ENCODE measurements around the gene CSNK1E. TPM values are rescaled to one million over a fixed set of nuclear protein-coding genes. Genes with fewer than 3 reads are reported as not detected.
"Not testable (repeated sequence)": the region's sequence is repeated elsewhere in the genome, so short reads cannot be mapped to it uniquely, and the experiment has no call there.

The CSNK1E gene
- total and polyA plus RNA-seq, 2 experiments from 2014 or later, result 85.8 to 123 TPM

- Histone ChIP-seq H3K36me3 (replicated peaks; ENCODE audit: insufficient read depth, low read depth) (no peaks in the 10 kb centered on the region), H2AFZ (no peak overlapping the region), H3K4me2 (no peak overlapping the region), H3K27me3 (no peaks in the 10 kb centered on the region), H3K4me1 (ENCODE audit: insufficient read depth) (no peaks in the 10 kb centered on the region), H3K27ac (no peak overlapping the region), H4K20me1 (ENCODE audit: insufficient read depth, poor library complexity, severe bottlenecking) (no peaks in the 10 kb centered on the region), H3K4me3 (no peak overlapping the region), H3K9me3 (ENCODE audit: low read depth) (no peaks in the 10 kb centered on the region), H3K79me2 (no peaks in the 10 kb centered on the region), H3K9me2 (replicated peaks; ENCODE audit: insufficient read depth) (no peaks in the 10 kb centered on the region)
- WGBS (ENCODE audit: low lambda C conversion rate, missing lambda C conversion rate), result 70% methylated on average over 15 of the region's 15 CpGs
- no peak for TF ChIP-seq EZH2 (IDR thresholded peaks at IDR 0.05; ENCODE audit: borderline replicate concordance)
- no peak for TF ChIP-seq EZH2phosphoT487 (IDR thresholded peaks at IDR 0.05; ENCODE audit: low read depth, severe bottlenecking, unreplicated experiment)
- TF ChIP-seq CTCF (IDR thresholded peaks at IDR 0.05; ENCODE audit: poor library complexity), result no peak
- DNase-seq (ENCODE audit: low spot score), result no peak
Observed at GRCh38 chr22:38347181-38347943, 30.1 kb upstream of the CSNK1E start.

DNA sequence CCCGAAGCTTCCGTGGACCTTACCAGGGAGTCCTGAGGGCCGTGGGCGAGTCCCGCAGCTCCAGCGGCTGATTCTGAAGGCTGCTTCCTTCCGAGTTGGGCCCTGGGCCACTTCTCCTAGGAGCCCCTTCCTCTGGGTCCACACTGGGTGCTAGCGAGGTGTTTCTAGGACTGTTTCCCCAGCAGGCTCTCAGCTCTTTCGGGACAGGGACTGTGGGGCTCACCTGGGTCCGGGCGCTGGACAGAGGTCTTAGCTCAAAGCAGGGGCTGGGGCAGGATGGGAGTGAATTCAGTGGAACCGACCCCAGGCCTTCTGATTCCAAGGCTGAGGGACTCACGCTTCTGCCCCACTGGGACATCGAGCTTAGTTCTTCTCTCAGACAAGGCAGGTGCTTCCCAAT lies 29.3 kb upstream of the CSNK1E start:
- 87% methylated on average over 14 of the region's 14 CpGs for WGBS (ENCODE audit: low lambda C conversion rate, missing lambda C conversion rate)
- no peak for DNase-seq (ENCODE audit: low spot score)
- H3K9me3 ChIP-seq (ENCODE audit: low read depth), result no peaks in the 10 kb centered on the region

GRCh38 chr22:38345782-38346181 lies 28.5 kb upstream of the CSNK1E start:
- no peak overlapping the region for H2AFZ ChIP-seq
- H3K79me2 ChIP-seq, result no peaks in the 10 kb centered on the region
- no peaks in the 10 kb centered on the region for H3K27me3 ChIP-seq
- no peak for DNase-seq (ENCODE audit: low spot score)
- H3K4me1 ChIP-seq (ENCODE audit: insufficient read depth), result no peaks in the 10 kb centered on the region
- no peak overlapping the region for H3K4me3 ChIP-seq
- H3K36me3 ChIP-seq (replicated peaks; ENCODE audit: insufficient read depth, low read depth), result no peaks in the 10 kb centered on the region
- H3K4me2 ChIP-seq, result no peak overlapping the region
- over 99% methylated on average over 6 of the region's 6 CpGs for WGBS (ENCODE audit: low lambda C conversion rate, missing lambda C conversion rate)
- no peak overlapping the region for H3K27ac ChIP-seq
- no peak for TF ChIP-seq EZH2 (IDR thresholded peaks at IDR 0.05; ENCODE audit: borderline replicate concordance)
- TF ChIP-seq CTCF (IDR thresholded peaks at IDR 0.05; ENCODE audit: poor library complexity), result no peak
- no peak for TF ChIP-seq EZH2phosphoT487 (IDR thresholded peaks at IDR 0.05; ENCODE audit: low read depth, severe bottlenecking, unreplicated experiment)
- no peaks in the 10 kb centered on the region for H3K9me3 ChIP-seq (ENCODE audit: low read depth)
- no peaks in the 10 kb centered on the region for H3K9me2 ChIP-seq (replicated peaks; ENCODE audit: insufficient read depth)
- no peaks in the 10 kb centered on the region for H4K20me1 ChIP-seq (ENCODE audit: insufficient read depth, poor library complexity, severe bottlenecking)

More for the DNA sequence above, 29.3 kb upstream of the CSNK1E start:
- TF ChIP-seq EZH2 (IDR thresholded peaks at IDR 0.05; ENCODE audit: borderline replicate concordance) (no peak), CTCF (IDR thresholded peaks at IDR 0.05; ENCODE audit: poor library complexity) (no peak), EZH2phosphoT487 (IDR thresholded peaks at IDR 0.05; ENCODE audit: low read depth, severe bottlenecking, unreplicated experiment) (no peak)
- Histone ChIP-seq H3K4me3 (no peak overlapping the region), H3K4me1 (ENCODE audit: insufficient read depth) (no peaks in the 10 kb centered on the region), H4K20me1 (ENCODE audit: insufficient read depth, poor library complexity, severe bottlenecking) (no peaks in the 10 kb centered on the region), H3K4me2 (no peak overlapping the region), H3K27ac (no peak overlapping the region), H3K79me2 (no peaks in the 10 kb centered on the region), H2AFZ (no peak overlapping the region), H3K36me3 (replicated peaks; ENCODE audit: insufficient read depth, low read depth) (no peaks in the 10 kb centered on the region), H3K9me2 (replicated peaks; ENCODE audit: insufficient read depth) (no peaks in the 10 kb centered on the region), H3K27me3 (no peaks in the 10 kb centered on the region)

- H3K4me2 ChIP-seq; DNase-seq (ENCODE audit: low spot score); H3K36me3 ChIP-seq (replicated peaks; ENCODE audit: insufficient read depth, low read depth); H3K27ac ChIP-seq; H3K27me3 ChIP-seq; H3K9me2 ChIP-seq (replicated peaks; ENCODE audit: insufficient read depth); H3K4me1 ChIP-seq (ENCODE audit: insufficient read depth); H2AFZ ChIP-seq; H3K4me3 ChIP-seq; H3K79me2 ChIP-seq; H4K20me1 ChIP-seq (ENCODE audit: insufficient read depth, poor library complexity, severe bottlenecking); H3K9me3 ChIP-seq (ENCODE audit: low read depth): not testable (repeated sequence)
- 92% methylated on average over 6 of the region's 6 CpGs for WGBS (ENCODE audit: low lambda C conversion rate, missing lambda C conversion rate)
Observed at GRCh38 chr22:38339893-38340292, 22.7 kb upstream of the CSNK1E start.
